Peyer's patch (tissue), 4 donors: Measurements from ENCODE around the gene WASHC2A.

ENCODE experiments used
- CTCF ChIP-seq, 6 experiments: fragments of 450-650 bp in 4 of 6; fragments of 200-600 bp in 2 of 6; sonication (generic) in 1 of 6; IDR thresholded peaks; one replicate each; pipeline ENCODE4 v1.5.1; 2017 to 2019; ENCODE audit warnings: antibody characterized with exemption in 6 of 6, mild to moderate bottlenecking in 3 of 6, moderate library complexity in 1 of 6
- POLR2A ChIP-seq, 2 donors: fragments of 450-650 bp; IDR thresholded peaks; one replicate each; pipeline ENCODE4 v1.5.1; 2017; ENCODE audit warnings: antibody characterized with exemption in 2 of 2, mild to moderate bottlenecking in 2 of 2, moderate library complexity in 2 of 2

GRCh38 chr10:50027195-50027594 is 40.6 kb upstream of the WASHC2A start:
- no peak for TF ChIP-seq CTCF (IDR thresholded peaks at IDR 0.05)
- TF ChIP-seq POLR2A (IDR thresholded peaks at IDR 0.05): no peak
